H1 (cell line): Measurements from ENCODE around the gene RGS17. TPM values are rescaled to one million over a fixed set of nuclear protein-coding genes. Genes with fewer than 3 reads are reported as not detected.

Experiments used
- CTCF ChIA-PET: fragments of 300-600 bp; sonication (Branson Sonifier 250); formaldehyde crosslinking; loops from one replicate; lab custom pipeline; 2021; ENCODE audit not compliant: partially characterized antibody; lab: Charles Lee
- POLR2A ChIA-PET: fragments of 300-600 bp; sonication (Branson Sonifier 250); formaldehyde crosslinking; loops from one replicate; lab custom pipeline; 2021; ENCODE audit warnings: inconsistent platforms; ENCODE audit not compliant: partially characterized antibody; lab: Charles Lee
- DNase-seq, 2 experiments: peaks; one replicate each; pipeline versions ENCODE4 v3.0.0 to v3.0.0-alpha.2; 2010 to 2022; ENCODE audit warnings: low spot score in 2 of 2, low read depth in 1 of 2, mixed read lengths in 1 of 2
- FAIRE-seq: peaks from 2 replicates; lab custom pipeline; 2011; peaks lifted over from hg19 to GRCh38; lab: Jason Lieb, UNC
- H2AFZ ChIP-seq: 2 replicates; pipeline ENCODE4 v1.8.1; 2012; ENCODE audit warnings: low read length, inconsistent platforms
- H2AK5ac ChIP-seq: 2 replicates; pipeline ENCODE4 v1.6.1; 2013; ENCODE audit warnings: low read depth, low read length
- H2BK120ac ChIP-seq: replicated peaks from 2 replicates; pipeline ENCODE3; 2013; ENCODE audit warnings: low read depth, low read length, inconsistent platforms
- H2BK12ac ChIP-seq: 2 replicates; pipeline ENCODE4 v1.6.1; 2013; ENCODE audit warnings: low read depth, low read length
- H2BK15ac ChIP-seq: 2 replicates; pipeline ENCODE4 v1.6.1; 2013; ENCODE audit warnings: low read length
- H2BK20ac ChIP-seq: 2 replicates; pipeline ENCODE4 v1.6.1; 2013; ENCODE audit warnings: low read length
- H2BK5ac ChIP-seq: 2 replicates; pipeline ENCODE4 v1.6.1; 2013; ENCODE audit warnings: low read depth, low read length
- H3K14ac ChIP-seq: 2 replicates; pipeline ENCODE4 v1.6.1; 2013; ENCODE audit warnings: inconsistent platforms; ENCODE audit not compliant: insufficient read length
- H3K18ac ChIP-seq: 2 replicates; pipeline ENCODE4 v1.6.1; 2013; ENCODE audit warnings: low read length; ENCODE audit errors: extremely low read depth
- H3K23ac ChIP-seq: 2 replicates; pipeline ENCODE4 v1.6.1; 2013; ENCODE audit warnings: inconsistent platforms; ENCODE audit not compliant: insufficient read length
- H3K23me2 ChIP-seq: 2 replicates; pipeline ENCODE4 v1.6.1; 2013; ENCODE audit warnings: low read depth, low read length
- H3K27ac ChIP-seq: 2 replicates; pipeline ENCODE4 v1.6.1; 2011; ENCODE audit warnings: low read depth, low read length, inconsistent platforms
- H3K27me3 ChIP-seq, 4 experiments: replicated peaks in 1 of 4; 1 replicate in 1 of 4; 2 replicates in 3 of 4; pipeline versions ENCODE4 v1.6.1 to v1.8.1; 2011 to 2013; ENCODE audit warnings: low read length in 3 of 4, mild to moderate bottlenecking in 3 of 4, inconsistent platforms in 2 of 4, mixed read lengths in 2 of 4, moderate library complexity in 1 of 4; ENCODE audit not compliant: control insufficient read depth in 3 of 4, insufficient read depth in 3 of 4; ENCODE audit errors: extremely low read depth in 1 of 4
- H3K36me3 ChIP-seq, 4 experiments: 2 replicates each; pipeline versions ENCODE4 v1.6.1 to v1.8.1; 2011 to 2013; ENCODE audit warnings: mild to moderate bottlenecking in 4 of 4, low read length in 3 of 4, moderate library complexity in 2 of 4, control low read depth in 1 of 4, inconsistent platforms in 1 of 4; ENCODE audit not compliant: insufficient read depth in 4 of 4, control insufficient read depth in 2 of 4
- H3K4ac ChIP-seq: replicated peaks from 2 replicates; pipeline ENCODE3; 2013; ENCODE audit warnings: low read length, low read depth, mixed read lengths, inconsistent platforms; ENCODE audit not compliant: insufficient read length
- H3K4me1 ChIP-seq, 4 experiments: replicated peaks in 1 of 4; 1 replicate in 1 of 4; 2 replicates in 3 of 4; pipeline versions ENCODE4 v1.6.1 to v1.8.1; 2011 to 2013; ENCODE audit warnings: low read length in 3 of 4, inconsistent platforms in 2 of 4, mixed read lengths in 1 of 4; ENCODE audit not compliant: insufficient read depth in 4 of 4, control insufficient read depth in 3 of 4
- H3K4me2 ChIP-seq, 2 experiments: 2 replicates each; pipeline versions ENCODE4 v1.6.1 to v1.8.1; 2011 to 2013; ENCODE audit warnings: low read depth in 2 of 2, low read length in 2 of 2, control low read depth in 1 of 2, inconsistent platforms in 1 of 2, mild to moderate bottlenecking in 1 of 2; ENCODE audit not compliant: insufficient read depth in 1 of 2
- H3K4me3 ChIP-seq, 4 experiments: fragments of 200-600, 300-600 bp in 1 of 4; sonication (generic), shearing (Covaris generic), sonication (Bioruptor Twin) in 1 of 4; 2 replicates each; pipeline versions ENCODE4 v1.5.1 to v1.8.1; 2011 to 2016; ENCODE audit warnings: low read length in 4 of 4, low read depth in 3 of 4, control low read depth in 2 of 4, inconsistent platforms in 2 of 4, mild to moderate bottlenecking in 2 of 4, mixed read lengths in 1 of 4, moderate library complexity in 1 of 4; ENCODE audit not compliant: insufficient read depth in 2 of 4; ENCODE audit errors: extremely low read depth in 1 of 4
- H3K56ac ChIP-seq: replicated peaks from 2 replicates; pipeline ENCODE3; 2013; ENCODE audit warnings: low read depth, mild to moderate bottlenecking, mixed read lengths, low read length, inconsistent platforms; ENCODE audit not compliant: insufficient read length
- H3K79me1 ChIP-seq: 2 replicates; pipeline ENCODE4 v1.6.1; 2013; ENCODE audit warnings: low read depth, low read length, control low read depth
- H3K79me2 ChIP-seq, 2 experiments: 2 replicates each; pipeline versions ENCODE4 v1.6.1 to v1.8.1; 2012 to 2013; ENCODE audit warnings: low read length in 2 of 2, mild to moderate bottlenecking in 2 of 2, inconsistent platforms in 1 of 2; ENCODE audit not compliant: insufficient read depth in 2 of 2, control insufficient read depth in 1 of 2
- H3K9ac ChIP-seq, 4 experiments: replicated peaks in 1 of 4; 1 replicate in 1 of 4; 2 replicates in 3 of 4; pipeline versions ENCODE4 v1.6.1 to v1.8.1; 2011 to 2013; ENCODE audit warnings: low read depth in 3 of 4, low read length in 3 of 4, control low read depth in 2 of 4, mild to moderate bottlenecking in 2 of 4, moderate library complexity in 2 of 4, inconsistent platforms in 1 of 4; ENCODE audit errors: extremely low read depth in 1 of 4
- H3K9me3 ChIP-seq, 2 experiments: 2 replicates each; pipeline versions ENCODE4 v1.6.1 to v1.8.1; 2012 to 2013; ENCODE audit warnings: mild to moderate bottlenecking in 2 of 2, moderate library complexity in 2 of 2, control low read depth in 1 of 2, inconsistent platforms in 1 of 2, low read depth in 1 of 2, low read length in 1 of 2, mixed read lengths in 1 of 2; ENCODE audit not compliant: insufficient read depth in 2 of 2
- H4K20me1 ChIP-seq, 2 experiments: replicated peaks in 1 of 2; 2 replicates each; pipeline versions ENCODE3 to v1.8.1; 2011 to 2013; ENCODE audit warnings: inconsistent platforms in 2 of 2, low read length in 2 of 2, mild to moderate bottlenecking in 1 of 2; ENCODE audit not compliant: insufficient read depth in 2 of 2, control insufficient read depth in 1 of 2
- H4K5ac ChIP-seq: 2 replicates; pipeline ENCODE4 v1.6.1; 2013; ENCODE audit warnings: low read length, low read depth, mixed read lengths, inconsistent platforms; ENCODE audit not compliant: insufficient read length
- H4K8ac ChIP-seq: 2 replicates; pipeline ENCODE4 v1.8.0; 2013; ENCODE audit warnings: mild to moderate bottlenecking, moderate library complexity, low read length, inconsistent platforms; ENCODE audit not compliant: insufficient read depth; ENCODE audit errors: extremely low read depth
- H4K91ac ChIP-seq: replicated peaks from 2 replicates; pipeline ENCODE3; 2013; ENCODE audit warnings: low read length, mixed read lengths, inconsistent platforms; ENCODE audit not compliant: insufficient read length
- CTBP2 ChIP-seq: IDR thresholded peaks from 2 replicates; pipeline ENCODE4 v1.7.0; 2011; ENCODE audit warnings: borderline replicate concordance, mild to moderate bottlenecking, moderate library complexity, mixed read lengths, low read length; ENCODE audit not compliant: insufficient read depth, insufficient read length
- GABPA ChIP-seq: IDR thresholded peaks from 2 replicates; pipeline ENCODE4 v1.6.1; 2011; ENCODE audit warnings: mild to moderate bottlenecking, low read length, moderate library complexity, borderline replicate concordance; ENCODE audit not compliant: insufficient read depth
- JUND ChIP-seq: IDR thresholded peaks from 2 replicates; pipeline ENCODE4 v1.6.1; 2011; ENCODE audit warnings: mild to moderate bottlenecking, improper control_type of control experiment, low read length
- POLR2AphosphoS5 ChIP-seq: IDR thresholded peaks from 2 replicates; pipeline ENCODE4 v1.6.1; 2011; ENCODE audit warnings: low read depth, low read length
- RFX5 ChIP-seq: IDR thresholded peaks from 2 replicates; pipeline ENCODE4 v1.6.1; 2011; ENCODE audit warnings: low read depth, low read length, improper control_type of control experiment, borderline replicate concordance
- SAP30 ChIP-seq: fragments of 300-600 bp; sonication (generic); IDR thresholded peaks from 2 replicates; pipeline ENCODE4 v1.7.1; 2012; ENCODE audit warnings: low read length, moderate library complexity, mild to moderate bottlenecking, inconsistent platforms; ENCODE audit not compliant: insufficient read depth, insufficient replicate concordance
- SRF ChIP-seq: IDR thresholded peaks from 2 replicates; pipeline ENCODE4 v1.6.1; 2011; ENCODE audit warnings: mild to moderate bottlenecking, low read depth, low read length, moderate library complexity
- SUZ12 ChIP-seq: fragments of 200-600 bp; sonication (generic); IDR thresholded peaks from 2 replicates; pipeline ENCODE4 v1.6.1; 2012; ENCODE audit warnings: mild to moderate bottlenecking, inconsistent platforms, low read length, moderate library complexity, mixed read lengths
- TAF1 ChIP-seq: IDR thresholded peaks from 2 replicates; pipeline ENCODE4 v1.6.1; 2011; ENCODE audit warnings: mild to moderate bottlenecking, low read depth, low read length
- TEAD4 ChIP-seq: IDR thresholded peaks from 2 replicates; pipeline ENCODE4 v1.6.1; 2012; ENCODE audit warnings: low read depth, low read length, inconsistent platforms, mixed read lengths
- polyA plus RNA-seq, 7 experiments: library from polyadenylated mRNA; depleted of rRNA in 3 of 7; stranded (reverse) in 5 of 7; unstranded in 2 of 7; fragments of >200 nt in 5 of 7; fragments of 200-250 nt in 2 of 7; gene quantifications; 1 replicate in 5 of 7; 2 replicates in 1 of 7; 4 replicates in 1 of 7; pipeline versions ENCODE4 v1.2.1 to v1.2.3, GENCODE V29; 2011 to 2013; ENCODE audit warnings: missing spikeins in 2 of 7, mixed read lengths in 2 of 7
- total RNA-seq: library from RNA; stranded (reverse); fragmentation: NEBNext Ultra II Directional; extraction: Animal tissue kit (Norgen Biotek cat#: 25700); gene quantifications from 2 replicates; pipeline ENCODE4 v1.2.1, GENCODE V29; 2021
- TF ChIP-seq, protein P1 (sequence below), 3 experiments: IDR thresholded peaks; 1 replicate in 2 of 3; 2 replicates in 1 of 3; pipeline versions ENCODE4 v1.5.1 to v1.6.1; 2011; ENCODE audit warnings: low read length in 3 of 3, mild to moderate bottlenecking in 3 of 3, inconsistent platforms in 2 of 3, low read depth in 1 of 3, moderate library complexity in 1 of 3; ENCODE audit not compliant: insufficient read depth in 1 of 3; ENCODE audit errors: control extremely low read depth in 1 of 3

RGS17 gene
- total and polyA plus RNA-seq, 2 of the 8 experiments (the other 6 are each of a cell fraction or from before 2014, with no cell fraction given), result 2.0 to 12.2 TPM

DNA sequence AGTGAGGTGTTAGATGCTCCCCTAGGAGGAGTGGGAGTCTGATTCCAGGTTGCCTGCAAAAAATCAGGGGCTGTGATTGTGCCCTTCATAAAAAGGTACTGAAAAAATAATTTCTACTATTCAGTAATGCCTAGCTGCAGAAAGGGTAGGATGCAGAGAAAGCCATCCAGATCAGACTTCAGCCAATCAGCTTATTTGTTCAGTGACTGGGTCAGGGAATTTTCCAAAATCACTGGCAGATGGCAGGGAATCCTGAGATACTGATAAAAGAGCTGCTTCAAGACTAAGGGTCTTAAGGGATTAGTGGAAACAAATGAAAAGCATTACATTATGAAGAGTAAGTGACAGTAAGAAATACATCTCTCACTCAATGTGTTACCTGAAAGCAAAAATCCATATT, 85.8 kb downstream of the RGS17 start:
- no peaks in the 10 kb centered on the region for H3K79me2 ChIP-seq
- no peaks in the 10 kb centered on the region for H3K23me2 ChIP-seq
- H2BK20ac ChIP-seq, result no peak overlapping the region
- ChIA-PET POLR2A (no interaction called here), CTCF (interaction anchor here (1.0 to 1.1 kb wide), 2 partner anchors 13 to 518 kb away, joined by 3 to 4 read pairs; no protein-coding TSS in a partner anchor)
- no peak overlapping the region for H3K4me3 ChIP-seq
- FAIRE-seq (no peak), DNase-seq (no peak)
- H3K36me3 ChIP-seq, result peaks cover 0 to 6% (median 2%) of the 10 kb centered on the region in 4 experiments; a peak in 2 of 8 replicates
- H4K5ac ChIP-seq, result no peak overlapping the region
- no peak overlapping the region for H3K4me2 ChIP-seq
- no peak overlapping the region for H2BK15ac ChIP-seq
- no peak overlapping the region for H2BK12ac ChIP-seq
- H3K9ac ChIP-seq, result no peak overlapping the region
- H3K9me3 ChIP-seq, result no peaks in the 10 kb centered on the region
- no peak overlapping the region for H2AFZ ChIP-seq
- H3K18ac ChIP-seq, result no peak overlapping the region
- no peaks in the 10 kb centered on the region for H3K27me3 ChIP-seq
- H3K79me1 ChIP-seq, result no peaks in the 10 kb centered on the region
- H3K23ac ChIP-seq, result no peak overlapping the region
- H2BK120ac ChIP-seq, result no peak overlapping the region
- H3K4me1 ChIP-seq, result peaks cover 0 to 3% (median 0%) of the 10 kb centered on the region in 4 experiments; a peak in 1 of 7 replicates
- no peak overlapping the region for H3K27ac ChIP-seq
- no peak overlapping the region for H2AK5ac ChIP-seq
- H4K20me1 ChIP-seq, result no peaks in the 10 kb centered on the region
- H4K91ac ChIP-seq, result no peak overlapping the region
- no peak overlapping the region for H3K4ac ChIP-seq
- H3K56ac ChIP-seq, result no peak overlapping the region
- H2BK5ac ChIP-seq, result no peak overlapping the region
- H4K8ac ChIP-seq, result no peak overlapping the region
- no peak overlapping the region for H3K14ac ChIP-seq
- TF ChIP-seq SAP30, result no peak
- no peak for TF ChIP-seq JUND
- TF ChIP-seq SUZ12, result no peak
- no peak for TF ChIP-seq TEAD4
- TF ChIP-seq TAF1, result no peak
- TF ChIP-seq POLR2AphosphoS5, result no peak
- no peak for TF ChIP-seq GABPA
- TF ChIP-seq, protein P1, sequence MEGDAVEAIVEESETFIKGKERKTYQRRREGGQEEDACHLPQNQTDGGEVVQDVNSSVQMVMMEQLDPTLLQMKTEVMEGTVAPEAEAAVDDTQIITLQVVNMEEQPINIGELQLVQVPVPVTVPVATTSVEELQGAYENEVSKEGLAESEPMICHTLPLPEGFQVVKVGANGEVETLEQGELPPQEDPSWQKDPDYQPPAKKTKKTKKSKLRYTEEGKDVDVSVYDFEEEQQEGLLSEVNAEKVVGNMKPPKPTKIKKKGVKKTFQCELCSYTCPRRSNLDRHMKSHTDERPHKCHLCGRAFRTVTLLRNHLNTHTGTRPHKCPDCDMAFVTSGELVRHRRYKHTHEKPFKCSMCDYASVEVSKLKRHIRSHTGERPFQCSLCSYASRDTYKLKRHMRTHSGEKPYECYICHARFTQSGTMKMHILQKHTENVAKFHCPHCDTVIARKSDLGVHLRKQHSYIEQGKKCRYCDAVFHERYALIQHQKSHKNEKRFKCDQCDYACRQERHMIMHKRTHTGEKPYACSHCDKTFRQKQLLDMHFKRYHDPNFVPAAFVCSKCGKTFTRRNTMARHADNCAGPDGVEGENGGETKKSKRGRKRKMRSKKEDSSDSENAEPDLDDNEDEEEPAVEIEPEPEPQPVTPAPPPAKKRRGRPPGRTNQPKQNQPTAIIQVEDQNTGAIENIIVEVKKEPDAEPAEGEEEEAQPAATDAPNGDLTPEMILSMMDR (IDR thresholded peaks at IDR 0.05; ENCODE audit: control extremely low read depth in 1 of 3, insufficient read depth in 1 of 3, low read depth in 1 of 3, low read length in 3 of 3), result no peak
- TF ChIP-seq RFX5, result no peak
- no peak for TF ChIP-seq SRF
- no peak for TF ChIP-seq CTBP2
